CD14-positive monocyte (primary cell): ENCODE results near the gene PLCB2. TPM values are rescaled to one million over a fixed set of nuclear protein-coding genes. Genes with fewer than 3 reads are reported as not detected.
A peak's percentile ranks its signal among the peaks of the same experiment; 100 is the strongest.

Source experiments
- DNase-seq, 3 donors: peaks; one replicate each; pipeline ENCODE4 v3.0.0-alpha.2; 2011 to 2022
- H2AFZ ChIP-seq: 2 replicates; pipeline ENCODE4 v1.6.0; 2012; ENCODE audit warnings: mild to moderate bottlenecking, low read depth, low read length, inconsistent platforms; ENCODE audit not compliant: insufficient read depth, poor library complexity, severe bottlenecking
- H3K27ac ChIP-seq, 2 donors: 1 replicate in 1 of 2; 2 replicates in 1 of 2; pipeline ENCODE4 v1.5.1; 2012 to 2013; ENCODE audit warnings: low read length in 2 of 2, control low read depth in 1 of 2, inconsistent platforms in 1 of 2, low read depth in 1 of 2, mild to moderate bottlenecking in 1 of 2
- H3K27me3 ChIP-seq, 2 donors: one replicate each; pipeline versions ENCODE4 v1.6.0 to v1.6.1; 2011 to 2013; ENCODE audit warnings: low read length in 2 of 2; ENCODE audit not compliant: control insufficient read depth in 2 of 2, insufficient read depth in 2 of 2
- H3K36me3 ChIP-seq, 2 donors: replicated peaks in 1 of 2; 1 replicate in 1 of 2; 2 replicates in 1 of 2; pipeline versions ENCODE4 v1.5.1 to v1.6.1; 2012 to 2013; ENCODE audit warnings: low read length in 2 of 2, control low read depth in 1 of 2, inconsistent platforms in 1 of 2, mild to moderate bottlenecking in 1 of 2; ENCODE audit not compliant: insufficient read depth in 2 of 2, control insufficient read depth in 1 of 2
- H3K4me1 ChIP-seq, 2 donors: 1 replicate in 1 of 2; 2 replicates in 1 of 2; pipeline versions ENCODE4 v1.5.1 to v1.6.1; 2012 to 2013; ENCODE audit warnings: low read length in 2 of 2, control low read depth in 1 of 2, inconsistent platforms in 1 of 2, mild to moderate bottlenecking in 1 of 2, moderate library complexity in 1 of 2; ENCODE audit not compliant: insufficient read depth in 2 of 2, control insufficient read depth in 1 of 2
- H3K4me2 ChIP-seq: replicated peaks from 2 replicates; pipeline ENCODE3; 2012; ENCODE audit warnings: low read length, moderate library complexity, mild to moderate bottlenecking; ENCODE audit not compliant: poor library complexity, severe bottlenecking; ENCODE audit errors: extremely low read depth
- H3K4me3 ChIP-seq, 3 experiments: fragments of 200-600 bp in 1 of 3; sonication (generic) in 1 of 3; replicated peaks in 1 of 3; 1 replicate in 2 of 3; 2 replicates in 1 of 3; pipeline ENCODE4 v1.5.1; 2011 to 2013; ENCODE audit warnings: low read length in 3 of 3, mild to moderate bottlenecking in 3 of 3, control low read depth in 2 of 3, low read depth in 2 of 3, inconsistent platforms in 1 of 3, moderate library complexity in 1 of 3
- H3K79me2 ChIP-seq: 2 replicates; pipeline ENCODE4 v1.6.0; 2012; ENCODE audit warnings: mild to moderate bottlenecking, control low read depth, inconsistent platforms, low read length, moderate library complexity; ENCODE audit not compliant: insufficient read depth
- H3K9ac ChIP-seq: 2 replicates; pipeline ENCODE4 v1.6.0; 2017; ENCODE audit warnings: low read length, mild to moderate bottlenecking; ENCODE audit not compliant: insufficient read depth, poor library complexity, severe bottlenecking
- H3K9me3 ChIP-seq, 2 donors: replicated peaks in 1 of 2; 1 replicate in 1 of 2; 2 replicates in 1 of 2; pipeline versions ENCODE4 v1.5.1 to v1.6.1; 2012 to 2013; ENCODE audit warnings: low read length in 2 of 2, control low read depth in 1 of 2; ENCODE audit not compliant: control insufficient read depth in 1 of 2, insufficient read depth in 1 of 2
- H4K20me1 ChIP-seq: 2 replicates; pipeline ENCODE4 v1.6.0; 2012; ENCODE audit warnings: mild to moderate bottlenecking, low read length, control low read depth, moderate library complexity; ENCODE audit not compliant: insufficient read depth
- H3K27ac Mint-ChIP-seq, 7 donors: one replicate each; pipeline ENCODE4 v1.8.0; 2020; ENCODE audit warnings: mild to moderate bottlenecking in 7 of 7, mixed read lengths in 7 of 7, moderate library complexity in 6 of 7, inconsistent platforms in 2 of 7
- H3K27me3 Mint-ChIP-seq, 3 donors: one replicate each; pipeline ENCODE4 v1.8.0; 2021 to 2022; ENCODE audit warnings: low read depth in 3 of 3, mild to moderate bottlenecking in 3 of 3, mixed read lengths in 3 of 3, moderate library complexity in 3 of 3, inconsistent platforms in 1 of 3
- H3K36me3 Mint-ChIP-seq, 2 donors: one replicate each; pipeline ENCODE4 v1.8.0; 2020; ENCODE audit warnings: mixed read lengths in 2 of 2, inconsistent platforms in 1 of 2, mild to moderate bottlenecking in 1 of 2
- H3K4me1 Mint-ChIP-seq: one replicate; pipeline ENCODE4 v1.8.0; 2020; ENCODE audit warnings: mild to moderate bottlenecking, mixed read lengths
- H3K4me3 Mint-ChIP-seq, 2 donors: one replicate each; pipeline ENCODE4 v1.8.0; 2020; ENCODE audit warnings: mild to moderate bottlenecking in 2 of 2, mixed read lengths in 2 of 2, moderate library complexity in 1 of 2
- H3K9me3 Mint-ChIP-seq, 7 donors: one replicate each; pipeline ENCODE4 v1.8.0; 2020 to 2022; ENCODE audit warnings: mixed read lengths in 7 of 7, mild to moderate bottlenecking in 6 of 7, moderate library complexity in 6 of 7, inconsistent platforms in 2 of 7
- CTCF ChIP-seq: fragments of 200-600 bp; IDR thresholded peaks from one replicate; pipeline ENCODE4 v1.8.0; 2022; ENCODE audit warnings: antibody characterized with exemption, mild to moderate bottlenecking
- WGBS: methylation state at CpG from one replicate; pipeline ENCODE4 v1.1.5; 2013; ENCODE audit warnings: missing lambda C conversion rate; ENCODE audit not compliant: insufficient coverage; 5-methylcytosine and 5-hydroxymethylcytosine counted together
- intact Hi-C, 2 donors: fragments of 100-400 bp; cut with micrococcal nuclease; formaldehyde crosslinking; loops; one replicate each; pipeline versions ENCODE4 v1.15.0 to v1.15.1; 2023
- polyA plus RNA-seq, 3 donors: library from polyadenylated mRNA; depleted of rRNA in 1 of 3; unstranded in 2 of 3; stranded (reverse) in 1 of 3; fragments of 300-500 nt in 2 of 3; fragments of >200 nt in 1 of 3; fragmentation: Illumina TruSeq in 2 of 3; gene quantifications; 1 replicate in 2 of 3; 2 replicates in 1 of 3; pipeline ENCODE4 v1.2.3, GENCODE V29; 2012 to 2021

The PLCB2 gene
- polyA plus RNA-seq, 3 donors, result 56.5 to 1,191 (median 74.5) TPM

- H3K9ac ChIP-seq, result no peak overlapping the region
- peaks cover 26 to 40% of the 10 kb centered on the region in 2 donors for H3K36me3 ChIP-seq
- no peak overlapping the region for H3K27ac ChIP-seq
- Mint-ChIP-seq H3K27me3 (peaks cover 29 to 52% (median 37%) of the 10 kb centered on the region in 3 donors), H3K9me3 (peaks cover 0 to 10% (median 0%) of the 10 kb centered on the region in 7 donors), H3K36me3 (peaks cover 33 to 49% of the 10 kb centered on the region in 2 donors), H3K4me1 (peaks cover 42% of the 10 kb centered on the region), H3K4me3 (peak overlapping the region in 1 of 2 donors; percentile 84), H3K27ac (no peak overlapping the region)
- 36% methylated on average over 24 of the region's 33 CpGs for WGBS
- peak overlapping the region; percentile 97 for H3K4me2 ChIP-seq
- peak overlapping the region in 1 of 3 experiments; percentile 82 for H3K4me3 ChIP-seq
- H2AFZ ChIP-seq, result no peak overlapping the region
- intact Hi-C loops, result loop anchor here in 1 of 2 donors (5.0 kb wide), 1 partner anchor 54 kb away; no protein-coding TSS in a partner anchor
- peaks cover 9 to 33% of the 10 kb centered on the region in 2 donors for H3K27me3 ChIP-seq
- no peaks in the 10 kb centered on the region for H3K79me2 ChIP-seq
- DNase-seq, result no peak
- TF ChIP-seq CTCF, result no peak
- peaks cover 56% of the 10 kb centered on the region for H4K20me1 ChIP-seq
- no peaks in the 10 kb centered on the region for H3K9me3 ChIP-seq
- H3K4me1 ChIP-seq, result peaks cover 35 to 65% of the 10 kb centered on the region in 2 donors
Measured at GRCh38 chr15:40283615-40284300, 24.0 kb downstream of the PLCB2 start.

DNA sequence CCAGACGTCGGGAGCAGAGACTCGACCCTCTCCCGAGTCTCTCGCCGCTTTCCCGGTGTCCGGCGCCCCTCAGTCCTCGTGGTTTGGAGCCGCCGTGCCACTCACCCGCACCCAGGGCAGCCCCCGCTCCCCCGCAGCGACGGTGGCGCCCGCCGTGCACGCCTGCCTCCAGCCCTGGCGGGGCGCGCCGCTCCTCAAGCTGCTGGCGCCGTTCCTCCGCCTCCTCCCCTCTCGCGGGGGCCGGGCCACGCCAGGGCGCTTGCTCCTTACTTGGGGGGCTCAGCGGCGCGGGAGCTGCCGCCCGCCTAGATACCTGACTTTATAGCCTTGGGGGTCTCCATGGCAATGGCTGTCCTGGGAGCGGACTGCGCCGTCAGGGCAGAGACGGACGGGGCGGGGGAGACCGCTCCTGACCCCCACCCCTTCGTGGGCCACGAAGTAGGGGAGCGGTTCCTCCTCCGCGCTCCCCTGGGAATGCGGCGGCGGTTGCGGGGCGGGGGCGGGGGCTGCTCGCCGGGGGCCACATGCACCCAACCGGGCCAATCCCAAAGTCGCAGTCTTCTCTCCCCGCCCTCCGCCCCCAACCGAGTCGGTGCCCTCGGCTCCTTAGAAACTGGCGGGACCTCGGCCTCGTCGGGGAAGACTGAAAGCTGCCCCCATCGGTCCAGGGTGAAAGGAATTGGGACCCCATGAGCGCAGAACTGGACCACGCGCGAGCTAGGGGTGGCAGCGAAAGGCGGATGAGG lies 24.7 kb downstream of the PLCB2 start, which contains the start of gene ANKRD63:
TSS of gene ANKRD63 (minus strand) at position 196 of the 746 bp plus-strand sequence. CDS start 478 bp downstream, outside the sequence.
- peak within 1 kb of the TSS; percentile 97 for H3K4me2 ChIP-seq
- Mint-ChIP-seq H3K4me3 (peak within 1 kb of the TSS; percentile 73 to 84), H3K27me3 (peaks cover 34 to 59% (median 38%) of the 10 kb centered on the region in 3 donors), H3K36me3 (peaks cover 25 to 42% of the 10 kb centered on the region in 2 donors), H3K9me3 (peaks cover 0 to 10% (median 0%) of the 10 kb centered on the region in 7 donors), H3K4me1 (peaks cover 49% of the 10 kb centered on the region), H3K27ac (no peak within 1 kb of the TSS)
- H3K9me3 ChIP-seq, result no peaks in the 10 kb centered on the region
- no peak for DNase-seq
- no peak within 1 kb of the TSS for H3K27ac ChIP-seq
- H3K36me3 ChIP-seq, result peaks cover 19 to 33% of the 10 kb centered on the region in 2 donors
- H3K4me1 ChIP-seq, result peaks cover 42 to 72% of the 10 kb centered on the region in 2 donors
- no peak for TF ChIP-seq CTCF
- 2% methylated on average over 72 of the region's 76 CpGs for WGBS
- intact Hi-C loops, result loop anchor here in 1 of 2 donors (5.0 kb wide), 1 partner anchor 54 kb away; no protein-coding TSS in a partner anchor
- no peaks in the 10 kb centered on the region for H3K79me2 ChIP-seq
- peaks cover 9 to 33% of the 10 kb centered on the region in 2 donors for H3K27me3 ChIP-seq
- H3K4me3 ChIP-seq, result peak within 1 kb of the TSS; percentile 27 to 82 (median 49)
- H3K9ac ChIP-seq, result peak within 1 kb of the TSS; percentile 30
- H4K20me1 ChIP-seq, result peaks cover 49% of the 10 kb centered on the region
- H2AFZ ChIP-seq, result peak within 1 kb of the TSS; percentile 90
